ENCODE data around the gene PSME3IP1. TPM values are rescaled to one million over a fixed set of nuclear protein-coding genes. Genes with fewer than 3 reads are reported as not detected.

Gene PSME3IP1
- total and polyA plus RNA-seq, 4 donors: 34.9 to 90.8 (median 72.7) TPM

DNA sequence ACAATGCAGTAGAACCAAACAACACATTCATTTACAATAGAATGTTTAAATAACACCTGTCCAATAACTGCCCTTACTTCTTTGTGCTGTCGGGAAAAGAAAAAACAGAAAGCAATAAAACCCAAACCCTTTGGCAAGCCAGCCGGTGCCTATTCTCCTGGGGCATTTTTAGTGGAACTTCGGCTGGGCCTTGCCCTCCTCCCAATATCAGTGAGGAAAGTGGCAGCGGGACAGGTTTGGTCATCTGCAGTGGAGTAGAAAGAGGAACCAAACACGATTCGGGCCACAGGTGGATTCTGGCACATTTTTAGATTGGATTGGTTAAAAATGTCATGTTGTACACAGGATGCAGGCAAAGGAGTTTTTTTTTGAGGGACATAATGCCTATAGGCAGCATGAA, 32.0 kb downstream of the PSME3IP1 start:
- Histone ChIP-seq H3K4me1 (ENCODE audit: control insufficient read depth in 1 of 2, insufficient read depth in 2 of 2, low read length in 2 of 2) (no peaks in the 10 kb centered on the region), H3K9me3 (ENCODE audit: control insufficient read depth, low read length) (no peaks in the 10 kb centered on the region), H3K27ac (ENCODE audit: low read depth in 1 of 2, low read length in 2 of 2) (no peak overlapping the region), H3K4me3 (ENCODE audit: low read length in 2 of 2) (no peak overlapping the region), H3K27me3 (ENCODE audit: control insufficient read depth in 1 of 2, insufficient read depth in 2 of 2, low read length in 1 of 2) (no peaks in the 10 kb centered on the region), H3K36me3 (ENCODE audit: control insufficient read depth in 1 of 2, insufficient read depth in 2 of 2, low read length in 1 of 2) (peaks cover 2 to 3% of the 10 kb centered on the region in 2 donors)
- ATAC-seq (ENCODE audit: low FRiP score) (no peak), DNase-seq (no peak)
- intact Hi-C loops (cut with DNase I): no loop called here
- WGBS, 2 donors: 83 to 88% methylated on average over 6 of the region's 6 CpGs

DNA sequence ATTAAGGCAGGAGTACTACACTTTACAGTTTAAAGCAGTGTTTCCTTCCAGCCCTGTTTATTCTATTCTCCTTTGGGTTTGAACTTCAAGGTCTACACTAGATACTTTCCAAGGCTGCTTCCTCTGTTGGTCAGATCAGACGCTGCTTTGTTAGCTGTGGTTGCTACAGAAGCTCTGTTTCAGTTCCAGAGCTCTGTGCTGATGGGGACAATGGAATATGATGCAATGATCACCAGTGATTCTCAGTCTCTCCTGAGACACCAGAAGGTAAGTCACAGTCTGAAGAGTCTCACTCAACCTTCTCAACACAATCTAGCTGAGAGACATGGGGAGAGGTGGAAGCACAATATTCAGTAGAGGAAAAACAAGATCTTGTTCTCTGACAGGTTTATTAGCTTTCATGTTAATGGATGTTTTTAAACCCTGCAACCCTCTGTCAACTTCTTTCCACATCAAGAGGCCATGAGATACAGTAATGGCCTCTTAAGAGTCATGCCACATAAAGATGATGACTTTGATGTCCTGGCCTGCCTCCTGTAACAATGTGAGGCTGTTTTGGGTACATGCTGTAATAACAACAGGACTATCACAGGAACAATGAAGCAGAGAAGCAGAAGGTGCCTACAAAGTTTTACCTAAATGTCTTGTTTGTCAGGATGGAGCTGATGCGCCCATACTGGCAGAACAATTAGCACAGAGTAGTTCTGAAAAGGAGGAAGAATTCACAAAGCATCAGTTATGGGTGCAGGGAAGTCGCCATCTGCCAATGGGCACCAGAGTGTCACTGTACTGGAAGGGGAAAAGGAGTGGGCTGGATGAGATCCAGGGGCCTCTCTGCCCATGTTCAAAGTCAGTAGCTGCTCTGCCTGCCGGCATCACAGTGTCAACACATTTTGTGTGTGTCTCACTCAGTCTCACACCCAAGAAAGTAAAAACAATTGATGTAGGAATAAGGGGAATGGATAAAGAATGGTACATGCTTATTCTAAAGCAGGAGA, 33.4 kb downstream of the PSME3IP1 start:
- WGBS, 2 donors: 82 to 83% methylated on average over 4 of the region's 4 CpGs
- Histone ChIP-seq H3K27me3 (ENCODE audit: control insufficient read depth in 1 of 2, insufficient read depth in 2 of 2, low read length in 1 of 2) (no peaks in the 10 kb centered on the region), H3K27ac (ENCODE audit: low read depth in 1 of 2, low read length in 2 of 2) (no peak overlapping the region), H3K4me1 (ENCODE audit: control insufficient read depth in 1 of 2, insufficient read depth in 2 of 2, low read length in 2 of 2) (no peaks in the 10 kb centered on the region), H3K4me3 (ENCODE audit: low read length in 2 of 2) (no peak overlapping the region), H3K36me3 (ENCODE audit: control insufficient read depth in 1 of 2, insufficient read depth in 2 of 2, low read length in 1 of 2) (peaks cover 2 to 3% of the 10 kb centered on the region in 2 donors), H3K9me3 (ENCODE audit: control insufficient read depth, low read length) (no peaks in the 10 kb centered on the region)
- DNase-seq (no peak), ATAC-seq (ENCODE audit: low FRiP score) (no peak)
- intact Hi-C loops (cut with DNase I): no loop called here

GRCh38 chr16:57151369-57151768, 34.5 kb downstream of the PSME3IP1 start:
- no peak overlapping the region for H3K27ac ChIP-seq (ENCODE audit: low read depth in 1 of 2, low read length in 2 of 2)
- ATAC-seq (ENCODE audit: low FRiP score) (no peak), DNase-seq (no peak)
- WGBS, 2 donors: 75 to 83% methylated on average over 2 of the region's 2 CpGs
- H3K4me1 ChIP-seq (ENCODE audit: control insufficient read depth in 1 of 2, insufficient read depth in 2 of 2, low read length in 2 of 2): no peaks in the 10 kb centered on the region
- H3K9me3 ChIP-seq (ENCODE audit: control insufficient read depth, low read length): no peaks in the 10 kb centered on the region
- intact Hi-C loops (cut with DNase I): no loop called here
- no peaks in the 10 kb centered on the region for H3K27me3 ChIP-seq (ENCODE audit: control insufficient read depth in 1 of 2, insufficient read depth in 2 of 2, low read length in 1 of 2)
- H3K36me3 ChIP-seq (ENCODE audit: control insufficient read depth in 1 of 2, insufficient read depth in 2 of 2, low read length in 1 of 2): peaks cover 2 to 3% of the 10 kb centered on the region in 2 donors
- no peak overlapping the region for H3K4me3 ChIP-seq (ENCODE audit: low read length in 2 of 2)

- Histone ChIP-seq H3K27me3 (ENCODE audit: control insufficient read depth in 1 of 2, insufficient read depth in 2 of 2, low read length in 1 of 2) (no peaks in the 10 kb centered on the region), H3K4me3 (ENCODE audit: low read length in 2 of 2) (no peak overlapping the region), H3K27ac (ENCODE audit: low read depth in 1 of 2, low read length in 2 of 2) (peak overlapping the region in 1 of 2 donors; percentile 8), H3K36me3 (ENCODE audit: control insufficient read depth in 1 of 2, insufficient read depth in 2 of 2, low read length in 1 of 2) (peaks cover 2 to 3% of the 10 kb centered on the region in 2 donors), H3K4me1 (ENCODE audit: control insufficient read depth in 1 of 2, insufficient read depth in 2 of 2, low read length in 2 of 2) (no peaks in the 10 kb centered on the region), H3K9me3 (ENCODE audit: control insufficient read depth, low read length) (no peaks in the 10 kb centered on the region)
- 73% methylated on average over 9 of the region's 9 CpGs for WGBS, 2 donors
- intact Hi-C loops (cut with DNase I): no loop called here
- DNase-seq (peak in 1 of 2 donors; percentile 28), ATAC-seq (ENCODE audit: low FRiP score) (no peak)
These were observed 35.0 kb downstream of the PSME3IP1 start for GRCh38 chr16:57150682-57151330.

DNA sequence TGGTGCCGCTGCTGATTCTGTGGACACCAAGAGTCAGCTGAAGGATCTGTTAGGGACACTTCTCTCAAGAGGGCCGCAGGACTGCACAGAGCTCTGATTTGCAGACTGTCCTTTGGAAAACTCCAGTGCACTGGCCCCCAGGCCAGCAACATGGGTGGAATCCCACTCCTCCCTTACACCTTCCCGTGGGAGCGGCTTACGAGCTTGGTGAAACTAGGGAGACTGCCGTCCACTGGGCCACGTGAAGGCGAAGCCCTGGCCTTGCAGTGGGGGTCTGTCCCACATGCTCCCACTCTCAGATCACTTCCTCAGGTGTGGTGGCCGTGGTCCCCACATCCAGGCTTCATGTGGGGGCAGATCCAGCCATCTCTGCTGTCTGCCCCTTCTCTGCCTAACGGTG, 36.4 kb downstream of the PSME3IP1 start:
- Histone ChIP-seq H3K4me1 (ENCODE audit: control insufficient read depth in 1 of 2, insufficient read depth in 2 of 2, low read length in 2 of 2) (no peaks in the 10 kb centered on the region), H3K27ac (ENCODE audit: low read depth in 1 of 2, low read length in 2 of 2) (no peak overlapping the region), H3K4me3 (ENCODE audit: low read length in 2 of 2) (no peak overlapping the region), H3K27me3 (ENCODE audit: control insufficient read depth in 1 of 2, insufficient read depth in 2 of 2, low read length in 1 of 2) (no peaks in the 10 kb centered on the region), H3K36me3 (ENCODE audit: control insufficient read depth in 1 of 2, insufficient read depth in 2 of 2, low read length in 1 of 2) (peaks cover 0 to 3% of the 10 kb centered on the region in 2 donors), H3K9me3 (ENCODE audit: control insufficient read depth, low read length) (no peaks in the 10 kb centered on the region)
- DNase-seq (peak in 1 of 2 donors; percentile 61), ATAC-seq (ENCODE audit: low FRiP score) (no peak)
- intact Hi-C loops (cut with DNase I): no loop called here
- WGBS, 2 donors: 92 to 94% methylated on average over 10 of the region's 10 CpGs

GRCh38 chr16:57148481-57148880, 37.4 kb downstream of the PSME3IP1 start:
- H3K9me3 ChIP-seq (ENCODE audit: control insufficient read depth, low read length): no peaks in the 10 kb centered on the region
- WGBS, 2 donors: 90 to 95% methylated on average over 6 of the region's 6 CpGs
- no peak overlapping the region for H3K27ac ChIP-seq (ENCODE audit: low read depth in 1 of 2, low read length in 2 of 2)
- no peak overlapping the region for H3K4me3 ChIP-seq (ENCODE audit: low read length in 2 of 2)
- no peaks in the 10 kb centered on the region for H3K4me1 ChIP-seq (ENCODE audit: control insufficient read depth in 1 of 2, insufficient read depth in 2 of 2, low read length in 2 of 2)
- H3K27me3 ChIP-seq (ENCODE audit: control insufficient read depth in 1 of 2, insufficient read depth in 2 of 2, low read length in 1 of 2): no peaks in the 10 kb centered on the region
- ATAC-seq (ENCODE audit: low FRiP score) (no peak), DNase-seq (no peak)
- H3K36me3 ChIP-seq (ENCODE audit: control insufficient read depth in 1 of 2, insufficient read depth in 2 of 2, low read length in 1 of 2): peaks cover 0 to under 1% of the 10 kb centered on the region in 2 donors
- intact Hi-C loops (cut with DNase I): no loop called here

GRCh38 chr16:57147381-57148221, 38.2 kb downstream of the PSME3IP1 start:
- no peaks in the 10 kb centered on the region for H3K4me1 ChIP-seq (ENCODE audit: control insufficient read depth in 1 of 2, insufficient read depth in 2 of 2, low read length in 2 of 2)
- intact Hi-C loops (cut with DNase I): no loop called here
- no peaks in the 10 kb centered on the region for H3K9me3 ChIP-seq (ENCODE audit: control insufficient read depth, low read length)
- 51 to 52% methylated on average over 14 of the region's 14 CpGs for WGBS, 2 donors
- H3K27me3 ChIP-seq (ENCODE audit: control insufficient read depth in 1 of 2, insufficient read depth in 2 of 2, low read length in 1 of 2): no peaks in the 10 kb centered on the region
- H3K36me3 ChIP-seq (ENCODE audit: control insufficient read depth in 1 of 2, insufficient read depth in 2 of 2, low read length in 1 of 2): no peaks in the 10 kb centered on the region
- H3K27ac ChIP-seq (ENCODE audit: low read depth in 1 of 2, low read length in 2 of 2): no peak overlapping the region
- no peak overlapping the region for H3K4me3 ChIP-seq (ENCODE audit: low read length in 2 of 2)
- no peak for ATAC-seq (ENCODE audit: low FRiP score)
- peak in 1 of 2 donors; percentile 67 for DNase-seq

GRCh38 chr16:57146735-57147134, 39.1 kb downstream of the PSME3IP1 start:
- WGBS, 2 donors: 91 to 94% methylated on average over 5 of the region's 5 CpGs
- H3K9me3 ChIP-seq (ENCODE audit: control insufficient read depth, low read length): no peaks in the 10 kb centered on the region
- no peaks in the 10 kb centered on the region for H3K4me1 ChIP-seq (ENCODE audit: control insufficient read depth in 1 of 2, insufficient read depth in 2 of 2, low read length in 2 of 2)
- no peaks in the 10 kb centered on the region for H3K27me3 ChIP-seq (ENCODE audit: control insufficient read depth in 1 of 2, insufficient read depth in 2 of 2, low read length in 1 of 2)
- DNase-seq (peak in 1 of 2 donors; percentile 64), ATAC-seq (ENCODE audit: low FRiP score) (no peak)
- H3K4me3 ChIP-seq (ENCODE audit: low read length in 2 of 2): no peak overlapping the region
- H3K27ac ChIP-seq (ENCODE audit: low read depth in 1 of 2, low read length in 2 of 2): no peak overlapping the region
- intact Hi-C loops (cut with DNase I): no loop called here
- H3K36me3 ChIP-seq (ENCODE audit: control insufficient read depth in 1 of 2, insufficient read depth in 2 of 2, low read length in 1 of 2): no peaks in the 10 kb centered on the region

All from aorta (tissue), 5 donors.